Muscle layer of duodenum (tissue), 2 donors: Measurements from ENCODE around the gene RARS1.

ENCODE experiments used
- H3K27ac ChIP-seq: one replicate; pipeline ENCODE4 v1.7.0; 2013; ENCODE audit warnings: mild to moderate bottlenecking, low read length
- H3K27me3 ChIP-seq: one replicate; pipeline ENCODE4 v1.7.0; 2013; ENCODE audit warnings: low read depth, mild to moderate bottlenecking, control low read depth, low read length
- H3K36me3 ChIP-seq, 2 donors: one replicate each; pipeline ENCODE4 v1.7.0; 2013; ENCODE audit warnings: low read length in 2 of 2, control low read depth in 1 of 2, mild to moderate bottlenecking in 1 of 2; ENCODE audit not compliant: insufficient read depth in 2 of 2, control insufficient read depth in 1 of 2
- H3K4me1 ChIP-seq, 2 donors: one replicate each; pipeline ENCODE4 v1.7.0; 2013; ENCODE audit warnings: low read length in 2 of 2, mild to moderate bottlenecking in 2 of 2, control low read depth in 1 of 2, moderate library complexity in 1 of 2; ENCODE audit not compliant: insufficient read depth in 2 of 2, control insufficient read depth in 1 of 2
- H3K4me3 ChIP-seq, 2 donors: one replicate each; pipeline ENCODE4 v1.7.0; 2013; ENCODE audit warnings: low read length in 2 of 2, low read depth in 1 of 2, mild to moderate bottlenecking in 1 of 2
- H3K9me3 ChIP-seq, 2 donors: one replicate each; pipeline ENCODE4 v1.7.0; 2013; ENCODE audit warnings: low read length in 2 of 2, control low read depth in 1 of 2, mild to moderate bottlenecking in 1 of 2; ENCODE audit not compliant: control insufficient read depth in 1 of 2
- donor health status: healthy.

Gene RARS1

DNA sequence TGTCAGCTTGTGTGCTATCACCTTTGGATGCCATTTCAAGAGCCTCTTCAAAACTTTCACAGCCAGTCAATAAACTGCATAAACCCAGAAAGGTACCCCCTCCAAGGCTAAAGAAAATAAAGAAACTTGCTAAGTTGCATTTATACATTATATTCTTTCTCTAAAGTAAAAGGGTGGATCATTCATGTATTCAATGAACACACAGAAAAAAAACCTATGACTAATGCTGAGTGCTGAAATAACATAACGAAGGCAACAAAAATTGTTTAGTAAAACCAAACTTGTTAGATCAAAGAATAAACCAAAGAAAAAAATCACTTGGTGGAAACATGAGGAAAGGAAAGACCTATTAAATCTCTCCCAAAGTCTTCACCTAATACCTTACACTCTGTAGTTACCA is 77.7 kb downstream of the RARS1 start:
- no peaks in the 10 kb centered on the region for H3K27me3 ChIP-seq
- no peak overlapping the region for H3K27ac ChIP-seq
- no peak overlapping the region for H3K4me3 ChIP-seq
- H3K9me3 ChIP-seq = no peaks in the 10 kb centered on the region
- H3K36me3 ChIP-seq = peaks cover 28 to 42% of the 10 kb centered on the region in 2 donors
- no peaks in the 10 kb centered on the region for H3K4me1 ChIP-seq

DNA sequence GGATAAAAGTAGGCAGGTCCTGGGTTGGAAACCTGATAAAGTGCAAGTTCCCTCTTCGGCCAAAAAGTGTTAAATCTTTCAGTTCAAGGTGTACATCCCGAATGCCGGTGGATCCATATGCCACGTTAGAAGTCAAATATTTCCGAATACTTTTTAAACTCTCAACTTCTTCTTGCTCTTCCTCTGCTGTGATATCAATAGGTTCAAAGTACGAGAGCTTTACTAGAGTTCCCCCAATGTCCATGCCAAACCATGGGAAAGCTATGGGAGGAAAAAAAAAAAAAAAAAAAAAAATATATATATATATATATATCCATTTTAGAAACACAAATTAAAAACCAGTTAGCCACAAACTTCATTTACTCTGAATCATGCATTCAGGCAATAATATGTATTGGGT is 82.5 kb downstream of the RARS1 start:
- Histone ChIP-seq H3K4me3 (no peak overlapping the region), H3K27ac (no peak overlapping the region), H3K36me3 (peaks cover 15 to 27% of the 10 kb centered on the region in 2 donors), H3K4me1 (peaks cover 0 to 5% of the 10 kb centered on the region in 2 donors), H3K27me3 (no peaks in the 10 kb centered on the region), H3K9me3 (no peaks in the 10 kb centered on the region)
